CD4-positive, alpha-beta T cell treated with Interleukin-17A for 4 hours (primary cell): Measurements from ENCODE around the gene CDK5RAP3.
A peak's percentile ranks its signal among the peaks of the same experiment; 100 is the strongest.

Experiments
- DNase-seq: peaks from one replicate; pipeline ENCODE4 v3.0.0-alpha.2; 2020; ENCODE audit warnings: mixed read lengths

Gene CDK5RAP3

DNA sequence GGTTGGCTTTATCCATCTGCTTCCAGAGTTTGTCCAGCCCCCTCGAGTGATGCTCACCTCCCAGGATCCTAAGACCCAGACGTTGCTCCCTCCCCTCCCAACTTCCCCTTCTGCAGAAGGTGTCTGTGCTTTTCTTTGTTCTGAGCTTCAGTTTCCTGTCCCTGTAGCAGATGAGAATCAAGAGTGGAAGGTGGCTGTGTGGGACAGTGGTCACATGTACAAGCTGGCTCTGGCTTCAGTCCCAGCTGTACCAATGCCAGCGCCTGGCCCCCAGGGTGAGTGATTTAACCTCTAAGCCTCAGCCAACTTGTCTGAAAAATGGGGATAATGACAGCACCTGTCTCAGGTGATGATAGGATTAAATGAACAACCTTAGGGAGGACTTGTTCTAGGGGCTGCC is 21.0 kb upstream of the CDK5RAP3 start:
- peak; percentile 34 for DNase-seq

DNA sequence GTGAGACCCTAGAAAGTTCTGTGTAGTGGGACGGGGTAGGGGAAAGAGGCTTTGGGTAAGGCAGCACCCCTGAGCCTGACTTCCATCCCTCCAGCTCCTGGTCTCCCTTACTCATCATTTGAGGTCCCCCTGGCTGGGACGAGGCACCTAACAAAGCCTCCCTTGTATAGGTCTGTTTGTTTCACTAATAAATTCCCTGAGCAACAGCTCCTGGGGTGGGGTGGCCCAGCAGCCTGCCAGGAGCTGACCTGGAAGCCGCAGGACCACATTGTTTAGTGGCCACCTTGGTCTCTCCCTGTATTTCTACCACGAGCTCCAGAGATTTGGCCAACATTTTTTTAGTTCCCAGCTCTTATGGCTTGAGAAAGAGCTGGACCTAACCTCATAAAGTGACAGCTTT is 20.5 kb upstream of the CDK5RAP3 start:
- no peak for DNase-seq

DNA sequence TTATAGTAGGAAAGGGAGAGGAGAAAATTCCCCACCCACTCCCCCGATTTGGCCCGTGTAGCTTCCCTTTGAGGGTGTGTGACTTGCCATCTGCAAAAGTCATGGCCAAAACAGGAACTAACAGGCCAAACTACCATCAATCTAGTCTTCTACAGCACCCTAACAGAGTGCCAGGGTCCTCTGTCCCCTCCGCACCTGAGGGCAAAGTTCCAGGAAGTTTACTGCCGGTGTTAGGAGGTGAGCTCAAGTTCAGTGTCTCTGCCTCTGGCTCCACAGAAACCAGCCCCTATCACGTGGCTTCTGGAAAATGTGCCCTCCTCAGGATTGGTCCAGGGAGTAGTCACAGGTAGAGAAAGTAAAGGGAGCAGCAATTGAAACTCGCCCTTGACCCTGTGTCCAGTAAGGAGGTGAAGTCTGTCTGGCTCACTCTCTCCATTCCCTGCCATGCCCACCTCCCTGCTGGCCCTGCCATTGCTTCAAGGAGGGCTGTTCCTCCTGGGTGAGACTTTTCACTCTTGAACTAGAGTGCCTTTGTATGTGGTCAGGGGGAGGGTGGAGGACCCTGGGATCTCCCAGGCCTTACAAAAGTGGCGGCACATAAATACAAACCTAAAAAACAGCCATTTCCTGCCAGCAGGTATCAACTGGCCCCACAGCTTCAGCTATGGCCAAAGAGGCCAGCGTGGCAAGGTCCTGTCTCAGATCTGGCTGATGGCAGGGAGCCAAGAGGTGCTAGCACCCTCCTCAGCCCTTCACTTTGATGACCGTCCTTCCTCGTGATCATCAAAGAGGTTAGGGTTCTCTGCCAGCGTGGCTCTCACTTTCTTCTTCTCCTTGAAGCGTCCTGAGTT is 18.5 kb upstream of the CDK5RAP3 start:
- no peak for DNase-seq

DNA sequence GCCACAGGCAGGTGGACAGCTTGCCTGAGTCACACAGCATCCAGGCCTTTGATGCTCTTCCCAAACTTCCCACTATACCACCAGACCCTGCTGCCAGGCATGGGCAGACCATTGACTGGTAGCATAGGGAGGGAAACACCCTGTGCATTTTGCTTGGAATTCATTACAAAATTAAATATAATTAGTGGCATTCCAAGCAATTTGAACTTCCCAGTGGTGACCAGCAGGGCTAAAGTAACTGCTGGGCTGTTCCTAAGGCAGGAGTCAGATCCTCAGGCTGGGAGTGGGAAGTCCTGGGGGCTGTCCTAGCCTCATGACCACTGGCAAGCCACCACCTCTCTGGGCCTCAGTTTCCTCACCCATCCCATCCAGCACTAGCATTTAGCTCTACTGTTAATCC is 17.0 kb upstream of the CDK5RAP3 start:
- DNase-seq, result no peak

DNA sequence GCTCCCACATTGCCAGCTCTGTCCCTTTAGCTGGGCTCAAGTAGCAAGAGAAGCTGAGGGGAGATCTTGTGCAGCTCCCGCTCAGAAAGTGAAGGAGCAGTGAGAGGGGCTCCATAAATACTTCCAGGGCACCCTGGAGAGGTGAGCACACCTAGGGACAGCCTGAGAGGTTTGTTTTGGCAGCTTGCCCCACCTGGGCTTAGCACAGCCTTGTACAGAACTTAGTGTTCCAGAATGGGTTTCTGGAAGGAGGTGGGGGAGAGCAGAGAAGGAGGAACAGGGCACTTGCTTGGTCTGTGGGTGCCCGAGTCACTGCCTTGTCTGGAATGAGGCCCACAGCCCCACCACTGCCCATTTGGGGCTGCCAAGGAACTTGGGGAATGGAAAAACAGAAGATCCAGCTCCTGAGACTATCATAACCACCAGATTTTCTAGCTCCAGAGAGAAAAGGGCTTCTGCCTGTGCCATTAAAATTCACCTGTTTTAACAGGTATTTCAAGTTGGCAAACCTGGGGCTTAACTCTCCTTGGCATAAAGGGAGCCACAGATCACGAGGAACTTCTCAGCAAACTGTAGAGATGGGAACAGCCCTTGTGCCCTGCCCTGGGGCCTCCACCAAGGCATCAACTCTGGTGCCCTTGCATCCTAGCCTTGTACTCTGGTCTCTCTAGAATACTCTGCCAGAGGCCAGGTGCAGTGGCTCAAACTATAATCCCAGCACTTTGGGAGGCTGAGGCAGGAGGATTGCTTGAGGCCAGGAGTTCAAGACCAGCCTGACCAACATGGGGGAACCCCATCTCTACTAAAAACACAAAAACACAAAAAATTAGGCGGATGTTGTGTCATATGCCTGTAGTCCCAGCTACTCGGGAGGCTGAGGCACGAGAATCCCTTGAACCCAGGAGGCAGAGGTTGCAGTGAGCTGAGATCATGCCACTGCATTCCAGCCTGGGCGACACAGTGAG is 15.1 kb upstream of the CDK5RAP3 start:
- DNase-seq, result no peak

DNA sequence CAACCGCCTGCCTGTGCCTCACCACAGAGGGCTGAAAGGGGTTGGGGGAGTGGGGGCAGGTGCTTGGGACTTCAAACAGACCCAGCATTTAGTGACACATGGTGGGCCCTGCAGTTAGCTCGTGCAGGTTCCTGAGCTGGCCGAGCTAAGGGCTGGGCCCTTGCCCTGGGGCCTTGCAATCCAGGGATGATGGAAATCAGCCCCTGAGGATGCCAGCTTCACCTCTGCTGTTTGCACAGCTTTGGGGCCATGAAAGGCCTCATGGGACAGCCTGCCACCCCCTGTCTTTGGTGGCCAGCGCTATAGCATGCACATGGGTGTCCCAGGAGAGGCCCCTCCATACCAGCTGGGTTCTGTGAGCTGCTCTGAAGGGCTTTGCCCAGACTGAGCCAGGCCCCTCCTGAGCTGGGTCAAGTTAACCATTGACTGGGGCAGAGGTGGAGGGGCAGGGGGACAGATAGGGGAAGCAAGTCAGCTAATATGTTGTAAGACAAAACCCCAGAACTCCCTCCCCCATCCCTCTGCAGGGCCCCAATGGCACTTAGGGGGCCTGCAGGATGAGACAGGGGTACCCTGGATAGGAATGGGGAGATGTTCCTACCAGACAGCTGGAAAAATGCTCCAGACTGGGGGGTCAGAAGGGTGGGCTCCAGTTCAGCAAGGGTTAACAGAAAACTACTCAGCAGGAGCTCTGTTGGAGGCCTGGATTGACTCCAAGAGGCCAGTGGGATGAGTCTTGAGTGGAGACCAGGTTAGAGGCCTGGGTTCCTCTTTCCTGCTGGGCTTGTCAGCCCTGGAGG is 13.9 kb upstream of the CDK5RAP3 start:
- no peak for DNase-seq

DNA sequence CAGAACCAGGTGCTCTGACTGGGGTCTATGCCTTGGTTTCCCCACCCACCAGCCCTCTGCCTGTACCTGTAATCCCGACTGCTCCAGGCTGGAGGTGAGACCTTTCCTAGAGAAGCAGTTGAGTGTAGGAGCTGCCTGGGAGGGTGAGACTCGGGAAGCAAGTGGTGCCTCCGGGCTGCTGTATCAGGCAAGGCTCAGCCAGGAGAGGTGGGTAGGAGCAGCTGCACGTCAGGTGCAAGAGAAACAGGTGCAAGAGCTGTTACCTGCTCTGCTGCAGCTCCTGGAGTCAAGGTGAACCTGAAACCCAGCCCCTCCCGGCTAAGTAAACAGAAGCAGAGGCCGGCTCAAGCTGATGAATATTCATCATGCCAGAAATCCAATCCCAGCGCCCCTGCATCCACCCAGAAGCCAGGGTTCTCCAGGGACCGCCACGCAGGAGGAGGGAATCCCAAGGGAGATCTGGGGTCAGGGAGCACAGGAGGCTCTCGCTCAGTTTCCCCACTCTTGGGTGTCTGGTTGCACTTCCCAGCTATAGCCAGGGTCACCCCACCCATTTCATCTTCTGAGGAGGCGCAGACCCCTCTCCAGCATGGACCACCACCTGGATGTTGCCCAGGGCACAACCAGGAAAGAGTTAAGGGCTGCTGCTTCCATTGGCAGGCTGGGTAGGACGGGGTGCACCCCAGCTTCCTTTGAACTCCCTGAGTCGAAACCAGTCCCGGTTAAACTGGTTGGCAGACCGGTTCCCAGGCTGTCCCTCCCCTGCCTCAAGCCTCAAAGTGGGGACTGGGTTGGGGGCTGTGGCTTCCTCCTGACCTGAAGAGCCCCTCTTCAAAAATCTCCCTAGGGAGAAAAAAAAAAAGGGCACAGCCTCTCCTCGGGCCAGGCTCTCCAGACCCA is 13.1 kb upstream of the CDK5RAP3 start, which contains the start of gene PRR15L:
Gene PRR15L, minus strand, starts transcription at position 293 of the 900 bp plus-strand sequence. CDS start 4,649 bp downstream, outside the sequence.
- DNase-seq, result no peak

DNA sequence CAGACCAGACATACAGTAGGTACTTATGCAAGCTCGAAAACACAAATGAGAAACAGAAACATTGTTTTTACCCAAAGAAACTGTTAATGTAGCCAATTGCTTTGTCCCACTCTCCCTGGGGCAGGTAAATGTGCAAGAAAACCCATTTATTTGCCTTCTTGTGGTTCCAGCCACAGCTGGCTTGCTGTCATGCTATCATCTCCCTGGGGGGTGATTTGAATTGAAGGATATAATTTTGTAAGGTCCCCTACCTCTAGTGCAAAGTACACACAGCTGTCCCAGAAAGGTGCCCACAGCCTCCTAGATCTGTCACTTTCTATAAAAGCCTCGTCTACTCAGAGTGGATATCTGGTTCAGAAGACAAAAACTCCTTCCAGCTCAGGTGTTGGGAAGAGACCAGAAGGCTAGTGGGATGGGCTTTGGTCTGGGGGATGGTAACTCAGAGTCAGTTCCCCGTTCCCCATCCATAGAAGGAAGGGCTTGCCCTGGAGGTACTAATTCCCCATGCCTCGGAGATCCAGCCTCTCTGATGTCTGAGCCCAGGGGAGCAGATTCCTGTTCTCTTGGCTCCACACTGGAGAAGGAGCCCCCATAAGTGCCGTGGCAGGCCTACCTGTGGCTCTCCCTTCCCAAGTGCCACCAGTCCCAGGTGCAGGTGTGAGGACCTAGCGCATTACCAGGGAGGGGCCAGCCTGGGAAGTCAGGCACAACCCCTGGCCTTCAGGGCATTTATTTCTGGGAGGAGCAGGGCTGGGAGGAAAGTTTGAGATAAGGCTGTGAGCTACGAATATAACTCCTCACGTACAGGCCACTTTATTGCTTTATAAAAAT is 10.9 kb upstream of the CDK5RAP3 start:
- DNase-seq, result no peak

DNA sequence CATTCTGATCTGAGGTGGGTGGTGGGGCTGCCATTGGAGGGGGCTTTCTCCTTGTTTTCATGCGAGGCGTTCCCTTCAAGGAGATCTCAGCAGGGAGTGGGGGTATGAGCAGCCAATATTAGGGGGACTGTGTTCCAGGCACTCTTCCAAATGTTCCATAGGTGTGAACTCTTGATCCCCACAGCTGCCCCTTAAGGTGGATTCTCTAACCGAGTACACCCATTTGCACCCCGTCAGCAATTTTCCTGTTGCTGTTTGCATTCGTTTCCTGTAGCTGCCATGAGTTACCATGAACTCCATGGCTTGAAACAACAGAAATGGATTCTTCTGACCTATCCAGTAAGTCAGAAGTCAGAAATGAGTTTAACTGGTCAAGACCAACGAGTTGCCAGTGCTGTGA is 9.5 kb upstream of the CDK5RAP3 start:
- no peak for DNase-seq

DNA sequence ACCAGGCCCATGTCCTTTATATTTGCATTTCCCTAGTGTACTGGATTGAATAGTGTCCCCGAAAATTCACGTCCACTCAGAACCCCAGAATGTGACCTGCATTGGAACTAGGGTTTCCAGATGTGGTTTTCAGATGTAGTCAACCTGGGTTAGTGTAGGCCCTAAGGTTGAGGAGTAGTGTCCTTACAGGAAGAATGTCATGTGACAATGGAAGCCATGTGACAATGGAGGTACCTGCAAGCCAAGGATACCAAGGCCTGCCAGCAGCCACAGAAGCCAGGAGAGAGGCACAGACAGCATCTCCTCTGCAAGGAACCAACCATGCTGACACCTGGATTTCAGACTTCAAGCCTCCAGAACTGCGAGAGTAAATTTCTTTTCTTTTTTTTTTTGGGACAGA is 8.0 kb upstream of the CDK5RAP3 start:
- no peak for DNase-seq

DNA sequence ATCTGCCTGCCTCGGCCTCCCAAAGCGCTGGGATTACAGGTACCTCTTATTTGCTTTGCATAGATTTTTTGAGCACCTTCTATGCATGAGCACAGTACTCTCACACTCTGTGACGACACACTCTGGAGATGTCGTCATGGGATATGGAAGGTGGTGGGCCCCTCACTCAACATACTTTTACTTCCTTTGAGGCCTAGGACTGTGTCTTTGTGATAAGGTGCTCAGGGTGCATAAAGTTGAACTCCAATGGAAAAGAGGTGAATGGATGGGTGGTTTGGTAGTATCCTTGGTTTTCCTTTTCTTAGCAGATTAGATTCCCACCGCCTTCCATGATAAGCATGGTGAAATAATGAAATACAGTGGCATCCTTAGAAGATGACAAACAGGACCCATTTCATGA is 6.1 kb upstream of the CDK5RAP3 start:
- no peak for DNase-seq

DNA sequence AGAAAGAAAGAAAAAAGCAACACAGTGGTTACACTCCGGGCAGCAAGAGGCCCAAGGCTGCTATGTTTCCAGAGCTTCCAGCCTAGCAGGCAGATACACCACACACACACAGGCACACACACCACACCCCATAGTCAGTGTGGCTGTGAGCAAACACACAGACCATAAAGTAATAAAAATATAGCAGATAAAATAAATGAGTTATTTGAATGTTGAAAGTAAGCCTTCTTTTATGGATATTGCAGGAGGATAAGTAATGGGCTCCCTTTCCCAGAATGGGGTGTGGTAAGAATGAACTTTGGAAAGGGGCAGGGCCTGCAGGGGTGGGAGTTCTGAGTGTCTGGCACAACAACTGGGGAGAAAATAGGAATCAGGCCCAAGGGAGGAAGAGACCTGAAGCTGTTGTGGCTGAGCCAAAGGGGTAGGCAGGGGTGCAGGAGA is 4.8 kb upstream of the CDK5RAP3 start:
- no peak for DNase-seq

DNA sequence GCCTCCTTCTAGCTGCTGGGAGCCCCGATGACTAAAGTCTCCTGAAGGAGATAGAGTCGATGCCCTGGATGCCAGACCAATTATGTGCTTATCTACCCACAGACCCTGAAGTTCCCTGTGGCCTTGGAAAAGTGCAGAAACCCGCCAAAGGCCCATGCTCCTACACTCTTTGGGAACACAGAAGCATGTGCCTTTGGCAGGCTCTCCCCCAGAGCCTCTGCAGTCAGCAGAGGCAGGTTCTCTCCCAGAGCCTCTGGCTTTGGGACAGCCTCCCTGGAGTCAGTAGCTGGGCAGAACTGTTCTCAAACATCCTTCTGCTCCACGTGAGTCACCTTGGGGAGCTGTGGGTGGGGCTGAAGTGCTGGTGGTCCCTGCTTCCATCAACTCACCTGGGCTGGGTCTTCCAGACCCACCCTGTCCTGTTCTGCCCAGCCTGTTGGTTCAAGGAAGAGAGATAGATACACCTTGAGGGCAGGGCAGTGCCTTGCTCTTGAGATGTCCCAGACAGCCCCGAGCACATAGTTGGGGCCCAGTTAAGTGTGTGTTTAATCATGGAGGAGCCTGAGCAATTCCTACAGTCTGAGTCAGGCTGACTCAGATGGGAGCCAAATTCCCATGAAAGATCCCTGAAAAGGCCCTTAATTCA is 3.2 kb upstream of the CDK5RAP3 start:
- no peak for DNase-seq

DNA sequence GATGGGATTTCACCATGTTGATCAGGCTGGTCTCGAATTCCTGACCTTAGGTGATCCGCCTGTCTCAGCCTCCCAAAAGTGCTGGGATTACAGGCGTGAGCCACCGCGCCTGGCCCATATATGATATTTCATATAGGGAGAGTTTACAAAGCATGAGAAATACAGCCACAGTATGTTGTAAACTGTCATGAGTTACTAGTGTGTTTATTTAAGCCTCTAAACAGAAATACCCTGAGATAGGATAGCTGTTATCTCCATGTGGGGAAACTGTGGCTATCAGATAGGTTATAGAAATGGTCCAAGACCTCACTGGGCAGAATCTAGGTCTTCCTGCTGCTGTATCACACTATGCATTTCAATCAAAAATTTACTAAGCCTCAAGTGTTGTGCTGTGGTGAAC is 2.1 kb upstream of the CDK5RAP3 start:
- DNase-seq, result no peak

DNA sequence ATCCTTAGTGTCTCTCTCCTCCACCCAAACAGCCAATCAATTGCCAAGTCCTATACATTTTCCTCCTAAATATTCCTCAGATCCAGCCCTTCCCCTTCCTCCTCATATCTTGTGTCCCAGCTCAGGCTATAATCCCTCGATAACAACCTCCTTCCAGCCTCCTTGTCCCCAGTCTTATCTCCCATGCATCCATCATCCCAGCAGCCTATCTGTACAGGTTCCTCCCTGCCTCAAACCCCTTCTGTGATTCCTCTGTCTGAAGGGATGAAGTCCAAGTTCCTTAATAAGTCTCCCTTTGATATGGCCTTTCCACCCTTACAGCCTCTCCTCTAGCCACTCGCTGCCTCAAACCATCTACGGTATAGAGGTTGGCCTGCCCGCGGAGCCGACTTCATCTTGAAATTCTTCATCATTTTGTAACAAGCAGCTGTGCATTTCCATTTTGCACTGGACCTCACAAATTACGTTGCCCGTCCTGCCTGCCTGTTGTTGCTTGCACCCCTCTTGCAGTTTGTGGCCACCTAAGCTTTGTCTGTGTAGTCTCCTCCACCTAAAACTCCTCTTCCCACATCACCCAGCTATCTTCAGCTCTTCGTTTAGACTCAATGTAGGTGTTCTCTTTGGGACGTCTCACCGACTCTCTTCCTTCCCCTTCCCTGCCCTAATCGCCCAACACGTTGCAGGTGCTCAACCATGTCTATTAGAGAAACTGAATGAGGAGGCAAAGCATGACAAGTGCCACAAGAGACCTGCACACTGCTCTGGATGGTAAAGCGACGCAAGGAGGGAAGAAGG is 786 bp upstream of the CDK5RAP3 start:
- no peak for DNase-seq

DNA sequence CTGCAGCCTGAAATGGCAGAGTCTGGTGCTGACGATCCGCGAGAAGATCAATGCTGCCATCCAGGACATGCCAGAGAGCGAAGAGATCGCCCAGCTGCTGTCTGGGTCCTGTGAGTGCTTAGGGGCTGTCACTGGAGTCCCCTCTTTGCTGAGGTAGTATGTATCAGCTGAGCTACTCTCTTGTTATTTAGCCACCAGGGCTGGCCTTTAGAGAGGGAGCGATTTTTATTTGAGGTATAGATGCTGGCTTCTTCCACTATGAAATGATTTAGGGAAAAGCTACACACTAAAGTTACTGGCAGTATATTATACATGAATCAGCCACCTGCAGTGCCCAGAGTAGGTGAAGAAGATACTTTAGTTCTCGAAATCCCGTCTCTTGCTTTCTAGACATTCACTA is 2.6 kb downstream of the CDK5RAP3 start:
- DNase-seq, result no peak

DNA sequence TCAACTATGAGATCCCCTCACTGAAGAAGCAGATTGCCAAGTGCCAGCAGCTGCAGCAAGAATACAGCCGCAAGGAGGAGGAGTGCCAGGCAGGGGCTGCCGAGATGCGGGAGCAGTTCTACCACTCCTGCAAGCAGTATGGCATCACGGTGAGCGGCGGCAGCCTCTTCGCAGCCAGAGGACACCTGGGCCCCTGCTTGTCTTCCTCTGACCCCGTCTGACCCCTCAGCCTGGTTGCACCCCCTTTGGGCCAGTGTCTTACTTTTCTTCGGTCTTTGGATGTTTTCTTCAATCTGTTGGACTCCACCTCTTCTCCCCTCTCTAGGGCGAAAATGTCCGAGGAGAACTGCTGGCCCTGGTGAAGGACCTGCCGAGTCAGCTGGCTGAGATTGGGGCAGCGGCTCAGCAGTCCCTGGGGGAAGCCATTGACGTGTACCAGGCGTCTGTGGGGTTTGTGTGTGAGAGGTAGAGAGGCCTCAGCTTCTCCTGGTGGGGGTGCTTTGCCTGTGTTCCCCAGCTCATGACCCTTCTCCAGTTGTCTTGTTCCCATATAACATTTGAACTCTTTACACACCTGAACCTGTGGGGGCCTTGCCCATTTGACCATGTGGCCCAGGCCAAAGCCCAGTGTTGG is 4.4 kb downstream of the CDK5RAP3 start:
- DNase-seq, result no peak

DNA sequence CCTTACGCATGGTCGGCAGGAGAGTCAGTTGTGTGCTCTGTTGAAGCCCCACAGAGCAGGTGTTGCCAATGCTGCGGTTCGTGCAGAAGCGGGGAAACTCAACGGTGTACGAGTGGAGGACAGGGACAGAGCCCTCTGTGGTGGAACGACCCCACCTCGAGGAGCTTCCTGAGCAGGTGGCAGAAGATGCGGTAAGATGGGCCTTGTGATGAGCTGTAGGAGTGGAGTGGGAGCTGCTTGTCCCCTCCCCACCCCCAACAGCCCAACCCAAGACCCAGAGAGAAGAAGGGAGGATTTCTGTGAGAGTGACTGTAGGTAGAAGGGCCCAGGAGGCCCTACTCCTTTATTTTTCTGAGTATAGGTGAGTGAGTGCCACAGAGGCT is 4.9 kb downstream of the CDK5RAP3 start:
- no peak for DNase-seq

DNA sequence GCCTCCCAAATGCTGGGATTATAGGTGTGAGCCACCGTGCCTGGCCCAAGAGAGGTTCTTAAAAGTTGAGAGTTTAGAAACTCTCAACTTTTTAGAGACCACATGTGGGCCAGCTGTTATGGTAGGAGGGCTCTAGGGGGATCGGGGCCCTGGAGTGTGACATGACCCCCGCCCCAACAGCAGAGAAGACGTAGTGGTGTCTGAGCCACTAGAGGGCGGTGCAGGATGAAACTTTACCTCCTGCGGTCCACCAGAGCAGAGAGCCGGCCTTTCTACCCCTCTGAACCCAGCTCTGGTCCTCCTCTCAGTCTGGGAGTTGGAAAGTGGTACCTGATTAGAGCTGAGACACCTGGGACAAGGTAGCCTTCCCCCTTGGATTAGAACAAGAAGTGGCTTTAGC is 7.4 kb downstream of the CDK5RAP3 start:
- DNase-seq, result peak; percentile 67
